IPS DF 6.9 (cell line): ENCODE measurements around the gene SLA2.
"Not testable (repeated sequence)": the region's sequence is repeated elsewhere in the genome, so short reads cannot be mapped to it uniquely, and the experiment has no call there.

Experiments
- DNase-seq: peaks from one replicate; pipeline ENCODE4 v3.0.0-alpha.2; 2013; ENCODE audit warnings: low read depth, low spot score
- H3K27ac ChIP-seq: one replicate; pipeline ENCODE4 v1.5.1; 2013; ENCODE audit warnings: low read length, control low read depth
- H3K27me3 ChIP-seq: 2 replicates; pipeline ENCODE4 v1.6.1; 2013; ENCODE audit warnings: mild to moderate bottlenecking, low read length; ENCODE audit not compliant: control insufficient read depth, insufficient read depth
- H3K36me3 ChIP-seq: 2 replicates; pipeline ENCODE4 v1.6.1; 2013; ENCODE audit warnings: low read length; ENCODE audit not compliant: control insufficient read depth, insufficient read depth
- H3K4me1 ChIP-seq: 2 replicates; pipeline ENCODE4 v1.6.1; 2013; ENCODE audit warnings: low read length; ENCODE audit not compliant: control insufficient read depth, insufficient read depth
- H3K4me3 ChIP-seq: 2 replicates; pipeline ENCODE4 v1.5.1; 2013; ENCODE audit warnings: mild to moderate bottlenecking, low read length
- H3K9me3 ChIP-seq: 2 replicates; pipeline ENCODE4 v1.6.1; 2013; ENCODE audit warnings: low read length, inconsistent platforms; ENCODE audit not compliant: control insufficient read depth, insufficient read depth
- WGBS: extraction: QIAGEN DNeasy Blood & Tissue Kit; methylation state at CpG from one replicate; pipeline ENCODE4 v1.1.7; 2013; ENCODE audit warnings: mixed read lengths, missing lambda C conversion rate; ENCODE audit not compliant: insufficient read length, insufficient coverage; 5-methylcytosine and 5-hydroxymethylcytosine counted together

The SLA2 gene, protein sequence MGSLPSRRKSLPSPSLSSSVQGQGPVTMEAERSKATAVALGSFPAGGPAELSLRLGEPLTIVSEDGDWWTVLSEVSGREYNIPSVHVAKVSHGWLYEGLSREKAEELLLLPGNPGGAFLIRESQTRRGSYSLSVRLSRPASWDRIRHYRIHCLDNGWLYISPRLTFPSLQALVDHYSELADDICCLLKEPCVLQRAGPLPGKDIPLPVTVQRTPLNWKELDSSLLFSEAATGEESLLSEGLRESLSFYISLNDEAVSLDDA

DNA sequence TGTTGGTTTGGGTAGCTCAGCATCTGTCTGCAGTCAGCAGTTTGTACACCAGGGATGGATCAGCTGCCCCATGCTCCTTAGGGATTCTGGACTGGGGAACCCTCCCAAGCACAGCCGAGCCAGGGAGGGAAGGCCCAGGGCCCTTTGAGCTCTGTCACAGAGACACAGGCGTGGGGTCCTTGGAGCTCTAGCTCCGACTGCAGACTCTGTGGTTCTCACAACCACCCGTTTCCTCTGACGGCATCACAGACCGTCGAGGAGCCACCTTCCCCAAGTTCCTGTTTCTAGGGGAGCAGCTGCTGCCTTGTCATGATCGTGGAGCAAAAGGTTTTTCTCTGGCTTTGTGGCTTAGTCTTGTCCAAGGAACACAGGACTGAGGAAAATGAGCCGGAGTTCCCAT lies at the start of gene SLA2:
Gene SLA2, minus strand, starts transcription at position 199 of the 400 bp plus-strand sequence. CDS start 4,861 bp downstream, outside the sequence.
- DNase-seq, result no peak
- no peaks in the 10 kb centered on the region for H3K36me3 ChIP-seq
- no peaks in the 10 kb centered on the region for H3K9me3 ChIP-seq
- H3K27ac ChIP-seq, result no peak within 1 kb of the TSS
- H3K4me1 ChIP-seq, result peaks cover 1% of the 10 kb centered on the region; the same call in 1 of the 2 replicates
- no peaks in the 10 kb centered on the region for H3K27me3 ChIP-seq
- WGBS, result no CpG with 5 or more reads among the region's 9 CpGs
- H3K4me3 ChIP-seq, result no peak within 1 kb of the TSS

DNA sequence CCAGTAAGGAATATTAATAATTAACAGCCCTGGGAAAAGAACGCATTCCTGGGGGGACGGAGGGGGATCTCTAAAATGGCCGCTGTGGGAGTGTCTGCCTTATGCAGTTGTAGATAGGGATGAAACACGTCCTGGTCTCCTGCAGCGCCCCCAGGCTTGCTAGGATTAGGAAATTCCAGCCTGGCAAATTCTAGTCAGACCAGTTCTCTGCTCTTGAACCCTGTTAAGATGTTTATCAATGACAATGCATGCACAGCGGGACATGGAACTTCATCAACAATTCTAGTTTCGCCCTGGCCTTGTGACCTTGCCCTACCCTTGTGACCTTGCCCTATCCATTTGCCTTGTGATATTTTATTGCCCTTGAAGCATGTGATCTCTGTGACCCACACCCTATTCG lies 49.5 kb upstream of the SLA2 start:
- not testable (repeated sequence) for H3K36me3 ChIP-seq, H3K27me3 ChIP-seq, H3K9me3 ChIP-seq, H3K4me1 ChIP-seq, H3K27ac ChIP-seq, DNase-seq, H3K4me3 ChIP-seq
- no CpG with 5 or more reads among the region's 8 CpGs for WGBS

DNA sequence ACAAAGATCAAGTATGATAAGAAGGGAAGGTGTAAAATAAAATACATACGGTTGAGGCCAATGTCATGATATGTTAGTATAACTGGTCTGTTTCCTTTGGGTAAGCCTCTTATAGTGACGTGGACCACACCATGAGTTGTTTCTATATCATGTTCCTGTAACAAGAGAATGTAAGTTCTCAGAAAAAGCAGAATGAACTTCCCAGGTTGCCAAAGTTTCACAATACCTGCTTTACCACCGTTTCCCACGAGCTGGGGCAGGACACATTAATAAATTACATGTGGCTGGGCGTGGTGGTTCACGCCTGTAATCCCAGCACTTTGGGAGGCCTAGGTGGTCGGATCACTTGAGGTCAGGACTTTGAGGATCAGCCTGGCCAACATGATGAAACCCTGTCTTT lies 42.6 kb upstream of the SLA2 start:
- DNase-seq, result no peak
- H3K9me3 ChIP-seq, result no peaks in the 10 kb centered on the region
- H3K4me1 ChIP-seq, result no peaks in the 10 kb centered on the region
- 100% methylated on average over 1 of the region's 7 CpGs for WGBS
- no peaks in the 10 kb centered on the region for H3K36me3 ChIP-seq
- H3K27ac ChIP-seq, result no peak overlapping the region
- H3K4me3 ChIP-seq, result no peak overlapping the region
- no peaks in the 10 kb centered on the region for H3K27me3 ChIP-seq

DNA sequence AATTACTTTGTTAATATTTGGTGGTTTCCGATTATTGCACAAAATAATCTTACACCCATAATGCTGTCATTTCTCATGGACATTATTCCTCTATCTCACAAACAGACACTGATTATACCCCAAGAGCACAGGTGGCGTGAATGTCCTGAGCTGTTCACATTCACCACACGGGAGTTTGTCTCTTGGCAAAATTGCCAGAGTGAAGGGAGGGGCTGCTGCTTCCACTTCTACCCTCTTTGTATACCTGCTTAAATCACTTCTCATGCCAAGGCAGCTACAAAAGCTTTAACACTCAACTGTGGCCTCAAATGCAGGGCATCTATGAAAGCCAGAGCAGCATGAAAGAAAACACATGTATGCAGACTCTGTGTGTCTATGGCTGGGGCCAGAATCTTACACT lies 41.9 kb upstream of the SLA2 start:
- no CpG with 5 or more reads among the region's 3 CpGs for WGBS
- Histone ChIP-seq H3K4me3 (no peak overlapping the region), H3K4me1 (no peaks in the 10 kb centered on the region), H3K36me3 (no peaks in the 10 kb centered on the region), H3K27me3 (no peaks in the 10 kb centered on the region), H3K9me3 (no peaks in the 10 kb centered on the region), H3K27ac (no peak overlapping the region)
- no peak for DNase-seq

DNA sequence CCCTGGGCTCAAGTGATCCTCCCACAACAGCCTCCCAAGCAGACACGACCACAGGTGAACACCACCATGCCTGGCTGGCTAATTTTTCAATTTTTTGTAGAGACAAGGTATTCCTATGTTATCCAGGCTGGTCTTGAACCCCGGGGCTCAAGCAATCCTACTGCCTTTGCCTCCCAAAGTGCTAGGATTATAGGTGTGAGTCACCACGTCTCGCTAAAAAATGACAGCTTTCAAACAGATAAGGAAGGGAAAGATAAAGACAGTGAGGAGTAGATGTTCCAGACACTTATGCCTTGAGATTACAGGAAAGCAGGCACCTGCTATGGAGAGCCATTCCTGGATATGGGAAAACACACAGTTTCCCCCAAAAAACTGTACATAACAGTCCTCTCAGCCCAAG lies 40.9 kb upstream of the SLA2 start:
- no peaks in the 10 kb centered on the region for H3K36me3 ChIP-seq
- H3K4me1 ChIP-seq, result no peaks in the 10 kb centered on the region
- H3K9me3 ChIP-seq, result no peaks in the 10 kb centered on the region
- no peak overlapping the region for H3K4me3 ChIP-seq
- H3K27me3 ChIP-seq, result no peaks in the 10 kb centered on the region
- no peak for DNase-seq
- H3K27ac ChIP-seq, result no peak overlapping the region
- WGBS, result no CpG with 5 or more reads among the region's 4 CpGs

DNA sequence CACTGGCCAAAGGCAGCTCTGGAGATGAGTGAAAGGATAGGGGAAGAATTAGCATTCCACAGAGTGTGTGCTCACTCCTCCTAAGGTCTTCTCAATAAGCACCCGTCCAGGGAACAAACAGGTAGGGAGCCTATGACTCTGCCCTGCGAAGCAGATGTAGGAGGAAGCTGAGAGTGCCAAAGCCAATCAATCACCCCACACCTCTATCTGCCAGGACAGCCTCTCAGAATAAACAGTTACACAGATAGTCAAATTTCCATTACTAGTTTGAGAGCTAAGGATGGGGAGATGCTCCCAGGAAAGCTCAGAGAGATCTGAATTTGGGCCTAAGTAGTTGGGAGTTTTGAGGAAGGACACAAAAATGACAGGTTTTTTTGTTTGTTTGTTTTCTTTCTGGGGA lies 40.5 kb upstream of the SLA2 start:
- no peak for DNase-seq
- Histone ChIP-seq H3K9me3 (no peaks in the 10 kb centered on the region), H3K27me3 (no peaks in the 10 kb centered on the region), H3K4me1 (no peaks in the 10 kb centered on the region), H3K4me3 (no peak overlapping the region), H3K27ac (no peak overlapping the region), H3K36me3 (no peaks in the 10 kb centered on the region)
- WGBS, result no CpG with 5 or more reads among the region's 2 CpGs

DNA sequence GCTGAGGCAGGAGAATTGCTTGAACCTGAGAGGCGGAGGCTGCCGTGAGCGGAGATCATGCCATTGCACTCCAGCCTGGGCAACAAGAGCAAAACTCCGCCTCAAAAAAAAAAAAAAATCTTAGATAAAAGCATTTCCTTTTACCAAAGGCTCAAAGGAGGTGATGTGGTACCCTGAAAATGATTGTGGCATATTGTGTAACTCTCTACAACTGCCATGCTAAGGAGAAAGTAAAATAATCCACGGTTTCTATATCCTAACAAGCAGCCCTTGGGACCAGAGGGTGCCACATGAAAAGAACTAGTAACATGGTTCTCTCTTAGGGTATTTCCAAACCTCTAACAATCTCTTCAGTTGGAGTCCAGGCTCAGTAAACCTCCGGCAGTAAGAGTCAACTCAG lies 38.8 kb upstream of the SLA2 start:
- WGBS, result no CpG with 5 or more reads among the region's 6 CpGs
- Histone ChIP-seq H3K4me1 (no peaks in the 10 kb centered on the region), H3K36me3 (no peaks in the 10 kb centered on the region), H3K4me3 (no peak overlapping the region), H3K9me3 (no peaks in the 10 kb centered on the region), H3K27me3 (no peaks in the 10 kb centered on the region), H3K27ac (no peak overlapping the region)
- DNase-seq, result no peak

DNA sequence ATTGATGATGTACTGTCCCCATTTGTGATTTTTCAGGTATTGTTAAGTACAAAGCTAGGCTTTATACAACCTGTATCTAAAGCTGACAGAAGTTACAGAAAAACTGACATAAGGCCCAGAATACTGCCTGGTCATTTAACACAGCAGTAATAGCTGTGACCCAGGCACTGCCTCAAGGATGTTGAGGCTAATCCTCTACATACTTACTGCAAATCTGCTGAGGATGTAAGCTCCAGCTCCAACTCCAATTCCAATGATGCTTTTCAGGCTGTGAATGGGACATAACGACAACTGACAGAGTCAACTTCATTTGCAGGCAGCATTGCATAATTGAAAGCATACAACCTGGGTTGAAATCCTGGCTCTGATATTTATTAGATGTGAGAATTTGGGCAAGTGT lies 36.3 kb upstream of the SLA2 start:
- H3K4me3 ChIP-seq, result no peak overlapping the region
- no CpG with 5 or more reads among the region's 1 CpG for WGBS
- H3K27ac ChIP-seq, result no peak overlapping the region
- no peaks in the 10 kb centered on the region for H3K9me3 ChIP-seq
- no peak for DNase-seq
- H3K4me1 ChIP-seq, result no peaks in the 10 kb centered on the region
- H3K27me3 ChIP-seq, result no peaks in the 10 kb centered on the region
- H3K36me3 ChIP-seq, result no peaks in the 10 kb centered on the region

DNA sequence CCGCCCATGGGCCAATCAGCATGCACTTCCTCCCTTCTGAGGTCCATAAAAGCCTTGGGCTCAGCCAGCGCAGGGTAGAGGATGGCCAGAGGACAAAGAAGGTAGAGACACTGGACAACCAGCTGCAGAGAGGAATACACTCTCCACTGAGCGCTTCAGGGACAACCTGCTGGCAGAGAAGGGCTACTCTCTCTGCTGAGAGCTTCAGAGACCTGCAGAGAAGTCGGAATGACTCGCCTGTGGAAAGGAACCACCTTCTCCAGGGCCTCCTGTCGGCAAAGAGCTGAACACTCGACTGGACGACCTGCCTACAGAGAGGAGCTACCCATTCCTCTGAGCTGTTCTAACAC lies 31.4 kb upstream of the SLA2 start:
- no peaks in the 10 kb centered on the region for H3K36me3 ChIP-seq
- H3K27me3 ChIP-seq, result no peaks in the 10 kb centered on the region
- H3K9me3 ChIP-seq, result no peaks in the 10 kb centered on the region
- no peak overlapping the region; the same call in 1 of the 2 replicates for H3K4me3 ChIP-seq
- no peak overlapping the region for H3K27ac ChIP-seq
- no peaks in the 10 kb centered on the region for H3K4me1 ChIP-seq
- WGBS, result no CpG with 5 or more reads among the region's 8 CpGs
- DNase-seq, result no peak

DNA sequence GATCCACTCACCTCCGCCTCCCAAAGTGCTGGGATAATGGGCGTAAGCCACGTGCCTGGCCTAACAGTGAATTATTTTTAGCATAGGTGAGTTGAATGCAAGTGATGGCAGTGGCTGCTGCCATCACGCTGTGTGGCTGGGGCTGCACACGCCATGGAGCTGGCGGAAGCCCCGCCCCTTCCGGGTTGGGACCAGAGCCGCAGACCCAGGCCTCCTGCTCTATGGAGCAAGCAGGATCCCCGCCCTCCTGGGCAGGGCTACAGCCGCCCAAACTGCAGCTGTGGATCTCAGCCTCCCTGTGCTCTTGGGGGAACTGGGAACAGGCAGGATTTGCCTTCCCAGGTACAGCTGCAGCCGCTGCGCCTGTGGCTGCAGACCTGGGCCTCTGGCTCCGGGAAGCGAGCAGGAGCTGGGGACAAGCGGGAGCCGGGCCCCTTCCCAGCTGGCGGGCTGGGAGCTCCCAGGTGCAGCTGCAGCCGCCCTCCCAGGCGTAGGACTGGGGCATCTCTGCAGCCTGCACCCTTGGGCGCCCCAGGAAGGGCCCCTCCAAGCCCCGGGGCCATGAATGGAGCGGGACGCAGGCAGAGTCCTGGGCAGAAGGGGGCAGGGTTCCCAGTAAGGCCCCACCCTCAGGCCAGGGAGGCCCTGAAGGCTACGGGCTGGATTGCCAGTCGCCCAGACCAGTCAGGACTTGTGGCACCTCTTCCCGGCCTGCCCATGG lies 30.9 kb upstream of the SLA2 start:
- Histone ChIP-seq H3K36me3 (no peaks in the 10 kb centered on the region), H3K4me3 (peak overlapping the region; percentile 71), H3K27ac (no peak overlapping the region), H3K4me1 (no peaks in the 10 kb centered on the region), H3K27me3 (no peaks in the 10 kb centered on the region), H3K9me3 (no peaks in the 10 kb centered on the region)
- DNase-seq, result peak; percentile 90
- WGBS, result no CpG with 5 or more reads among the region's 27 CpGs

DNA sequence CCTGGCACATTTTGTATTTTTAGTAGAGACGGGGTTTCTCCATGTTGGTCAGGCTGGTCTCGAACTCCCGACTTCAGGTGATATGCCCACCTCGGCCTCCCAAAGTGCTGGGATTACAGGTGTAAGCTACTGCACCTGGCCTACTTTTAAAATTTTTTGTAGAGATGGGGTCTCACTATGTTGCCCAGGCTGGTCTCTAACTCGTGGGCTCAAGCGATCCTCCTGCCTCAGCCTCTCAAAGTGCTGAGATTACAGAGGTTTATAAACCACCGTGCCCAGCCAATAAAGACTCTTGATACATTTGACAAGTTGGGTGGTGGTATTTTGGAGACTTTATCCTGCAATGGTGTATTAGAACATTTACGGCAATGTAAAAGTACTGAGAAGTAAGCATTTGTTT lies 29.5 kb upstream of the SLA2 start:
- not testable (repeated sequence) for H3K9me3 ChIP-seq, H3K27ac ChIP-seq, H3K27me3 ChIP-seq, H3K4me1 ChIP-seq, H3K4me3 ChIP-seq, H3K36me3 ChIP-seq, DNase-seq
- WGBS, result no CpG with 5 or more reads among the region's 8 CpGs
